HEK293 (cell line): ENCODE results near the gene PGAM4.

Source experiments
- CTCF ChIA-PET: fragments of 350-600 bp; formaldehyde crosslinking; extraction: SDS; loops from one replicate; lab custom pipeline; 2021; ENCODE audit warnings: antibody characterized with exemption; lab: Yijun Ruan, JAX
- POLR2A ChIA-PET: fragments of 300-600 bp; formaldehyde crosslinking; extraction: SDS; loops from one replicate; lab custom pipeline; 2020; ENCODE audit warnings: antibody characterized with exemption, inconsistent platforms; lab: Yijun Ruan, JAX
- H3K27ac ChIP-seq: fragments of 200-500 bp; sonication (Bioruptor generic); 2 replicates; pipeline ENCODE4 v1.5.1; 2014; ENCODE audit warnings: low read depth, low read length, control low read depth, inconsistent platforms; ENCODE audit errors: extremely low read depth
- H3K36me3 ChIP-seq, 2 experiments: fragments of 200-500 bp in 1 of 2; sonication (Bioruptor generic) in 1 of 2; 1 replicate in 1 of 2; 2 replicates in 1 of 2; pipeline ENCODE4 v1.5.1; 2014 to 2017; ENCODE audit warnings: inconsistent platforms in 2 of 2, low read length in 2 of 2; ENCODE audit not compliant: control insufficient read depth in 2 of 2, insufficient read depth in 1 of 2
- H3K4me1 ChIP-seq: fragments of 200-500 bp; sonication (Bioruptor generic); 2 replicates; pipeline ENCODE4 v1.5.1; 2014; ENCODE audit warnings: mild to moderate bottlenecking, low read length, inconsistent platforms; ENCODE audit not compliant: control insufficient read depth, insufficient read depth
- H3K4me3 ChIP-seq: 2 replicates; pipeline ENCODE4 v1.5.1; 2011; ENCODE audit warnings: low read depth, mild to moderate bottlenecking, control low read depth, low read length, moderate library complexity
- H3K9me3 ChIP-seq: fragments of 200-500 bp; sonication (Bioruptor generic); 2 replicates; pipeline ENCODE4 v1.5.1; 2014; ENCODE audit warnings: low read depth, low read length, inconsistent platforms; ENCODE audit not compliant: control insufficient read depth, insufficient read depth
- BCL11B ChIP-seq: fragments of 450-650 bp; formaldehyde crosslinking; IDR thresholded peaks from 2 replicates; pipeline ENCODE4 v1.5.1; 2016; ENCODE audit warnings: low read depth, missing biosample characterization, missing genetic modification characterization
- ELK4 ChIP-seq: IDR thresholded peaks from 2 replicates; pipeline ENCODE4 v1.6.1; 2011; ENCODE audit warnings: mild to moderate bottlenecking, low read depth, low read length, borderline replicate concordance
- GLI2 ChIP-seq: fragments of 450-650 bp; formaldehyde crosslinking; IDR thresholded peaks from 2 replicates; pipeline ENCODE4; 2017; ENCODE audit warnings: missing biosample characterization, missing genetic modification characterization, low read depth, borderline replicate concordance
- GLI4 ChIP-seq: fragments of 450-650 bp; formaldehyde crosslinking; IDR thresholded peaks from 2 replicates; pipeline ENCODE4 v1.5.1; 2016; ENCODE audit warnings: missing biosample characterization, missing genetic modification characterization
- SETDB1 ChIP-seq: IDR thresholded peaks from one replicate; pipeline ENCODE4 v1.6.1; 2017; ENCODE audit warnings: mild to moderate bottlenecking, low read length, moderate library complexity, mixed read lengths; ENCODE audit not compliant: insufficient read length
- ZBTB48 ChIP-seq: fragments of 450-650 bp; formaldehyde crosslinking; IDR thresholded peaks from 2 replicates; pipeline ENCODE4 v1.5.1; 2016; ENCODE audit warnings: missing biosample characterization, missing genetic modification characterization
- ZBTB8A ChIP-seq: fragments of 450-650 bp; formaldehyde crosslinking; IDR thresholded peaks from 2 replicates; pipeline ENCODE4 v1.5.1; 2016; ENCODE audit warnings: missing biosample characterization, missing genetic modification characterization
- ZFHX2 ChIP-seq: fragments of 450-650 bp; formaldehyde crosslinking; conservative IDR thresholded peaks from 2 replicates; pipeline ENCODE4 v1.5.1; 2016; ENCODE audit warnings: missing biosample characterization, missing genetic modification characterization
- ZNF121 ChIP-seq: fragments of 450-650 bp; formaldehyde crosslinking; IDR thresholded peaks from 2 replicates; pipeline ENCODE4 v1.5.1; 2016; ENCODE audit warnings: missing biosample characterization, missing genetic modification characterization
- ZNF19 ChIP-seq: fragments of 450-650 bp; formaldehyde crosslinking; IDR thresholded peaks from 2 replicates; pipeline ENCODE4; 2016; ENCODE audit warnings: missing biosample characterization, missing genetic modification characterization, low read depth
- ZNF2 ChIP-seq: fragments of 450-650 bp; formaldehyde crosslinking; IDR thresholded peaks from 2 replicates; pipeline ENCODE4 v1.5.1; 2016; ENCODE audit warnings: missing biosample characterization, missing genetic modification characterization
- ZNF266 ChIP-seq: fragments of 450-650 bp; formaldehyde crosslinking; IDR thresholded peaks from 2 replicates; pipeline ENCODE4 v1.5.1; 2016; ENCODE audit warnings: missing biosample characterization, missing genetic modification characterization, low read depth
- ZNF274 ChIP-seq, 2 experiments: fragments of 200-500 bp in 1 of 2; fragments of 450-650 bp in 1 of 2; sonication (Bioruptor generic) in 1 of 2; formaldehyde crosslinking in 1 of 2; IDR thresholded peaks; 2 replicates each; pipeline versions ENCODE4 v1.5.1 to v1.6.1; 2014 to 2016; ENCODE audit warnings: borderline replicate concordance in 1 of 2, inconsistent platforms in 1 of 2, low read length in 1 of 2, missing biosample characterization in 1 of 2, missing genetic modification characterization in 1 of 2
- ZNF292 ChIP-seq: fragments of 450-650 bp; formaldehyde crosslinking; IDR thresholded peaks from 2 replicates; pipeline ENCODE4 v1.5.1; 2016; ENCODE audit warnings: low read depth, missing biosample characterization, missing genetic modification characterization, borderline replicate concordance
- ZNF311 ChIP-seq: fragments of 450-650 bp; formaldehyde crosslinking; IDR thresholded peaks from 2 replicates; pipeline ENCODE4 v1.5.1; 2017; ENCODE audit warnings: missing biosample characterization, missing genetic modification characterization, borderline replicate concordance
- ZNF341 ChIP-seq: fragments of 450-650 bp; formaldehyde crosslinking; IDR thresholded peaks from 2 replicates; pipeline ENCODE4; 2016; ENCODE audit warnings: low read depth, missing biosample characterization, missing genetic modification characterization
- ZNF433 ChIP-seq: fragments of 450-650 bp; formaldehyde crosslinking; IDR thresholded peaks from 2 replicates; pipeline ENCODE4 v1.5.1; 2016; ENCODE audit warnings: missing biosample characterization, missing genetic modification characterization, low read depth
- ZNF501 ChIP-seq: fragments of 450-650 bp; formaldehyde crosslinking; IDR thresholded peaks from 2 replicates; pipeline ENCODE4 v1.5.1; 2016; ENCODE audit warnings: missing biosample characterization, missing genetic modification characterization
- ZNF544 ChIP-seq: fragments of 450-650 bp; formaldehyde crosslinking; IDR thresholded peaks from 2 replicates; pipeline ENCODE4 v1.5.0; 2017; ENCODE audit warnings: missing biosample characterization, missing genetic modification characterization
- ZNF624 ChIP-seq: fragments of 450-650 bp; formaldehyde crosslinking; IDR thresholded peaks from 2 replicates; pipeline ENCODE4 v1.5.1; 2017; ENCODE audit warnings: missing biosample characterization, missing genetic modification characterization
- ZNF645 ChIP-seq: fragments of 450-650 bp; formaldehyde crosslinking; IDR thresholded peaks from 2 replicates; pipeline ENCODE4; 2016; ENCODE audit warnings: missing biosample characterization, missing genetic modification characterization
- ZNF660 ChIP-seq: fragments of 450-650 bp; IDR thresholded peaks from 2 replicates; pipeline ENCODE4 v1.5.1; 2018; ENCODE audit warnings: missing biosample characterization, mild to moderate bottlenecking, missing genetic modification characterization
- ZNF777 ChIP-seq: fragments of 450-650 bp; formaldehyde crosslinking; IDR thresholded peaks from 2 replicates; pipeline ENCODE4 v1.5.1; 2017; ENCODE audit warnings: missing biosample characterization, missing genetic modification characterization, borderline replicate concordance
- ZNF791 ChIP-seq: fragments of 450-650 bp; formaldehyde crosslinking; IDR thresholded peaks from 2 replicates; pipeline ENCODE4 v1.5.1; 2016; ENCODE audit warnings: missing biosample characterization, missing genetic modification characterization

PGAM4 gene

GRCh38 chrX:77977095-77977494, 7.7 kb upstream of the PGAM4 start:
- Histone ChIP-seq H3K36me3 (peaks cover 0 to 3% of the 10 kb centered on the region in 2 experiments; a peak in 2 of 3 replicates), H3K4me3 (no peak overlapping the region)
- no peak for TF ChIP-seq ZNF2
- no peak for TF ChIP-seq ZNF501 (tag by site-specific recombination)
- TF ChIP-seq GLI4 = no peak
- no peak for TF ChIP-seq ZNF544 (tag by site-specific recombination)
- TF ChIP-seq ZNF341 = no peak
- no peak for TF ChIP-seq ZNF19
- TF ChIP-seq ZNF433 (tag by site-specific recombination) = no peak
- no peak for TF ChIP-seq ZBTB8A (tag by site-specific recombination)
- TF ChIP-seq ZNF777 (tag by site-specific recombination) = no peak
- TF ChIP-seq, all 188 proteins: peak for 0
- CTCF ChIA-PET = interaction anchor here (0.6 to 2.2 kb wide), 2 partner anchors 10 to 48 kb away, joined by 6 to 9 read pairs; no protein-coding TSS in a partner anchor
- Histone ChIP-seq H3K27ac (no peak overlapping the region), H3K4me1 (no peaks in the 10 kb centered on the region), H3K9me3 (no peaks in the 10 kb centered on the region)
- POLR2A ChIA-PET = interaction anchor here (0.5 kb wide), 1 partner anchor 40 kb away, joined by 3 read pairs; no protein-coding TSS in a partner anchor

- ChIA-PET POLR2A (no interaction called here), CTCF (interaction anchor here (0.6 to 2.2 kb wide), 5 partner anchors 50 to 981 kb away, joined by 3 to 9 read pairs (median 4); no protein-coding TSS in a partner anchor)
- H3K4me3 ChIP-seq = no peak overlapping the region
- H3K36me3 ChIP-seq = peaks cover 0 to 3% of the 10 kb centered on the region in 2 experiments; a peak in 2 of 3 replicates
- H3K27ac ChIP-seq = no peak overlapping the region
- H3K9me3 ChIP-seq = no peaks in the 10 kb centered on the region
- H3K4me1 ChIP-seq = no peaks in the 10 kb centered on the region
- no peak for TF ChIP-seq GLI2
- no peak for TF ChIP-seq ZNF274 (IDR thresholded peaks at IDR 0.05; ENCODE audit: low read length)
- TF ChIP-seq ZNF274 (tag by site-specific recombination; IDR thresholded peaks at IDR 0.05; ENCODE audit: borderline replicate concordance) = no peak
- TF ChIP-seq BCL11B = no peak
- TF ChIP-seq ELK4 = no peak
- no peak for TF ChIP-seq ZNF121 (tag by site-specific recombination)
- no peak for TF ChIP-seq SETDB1
- TF ChIP-seq ZNF311 (tag by site-specific recombination) = no peak
- no peak for TF ChIP-seq ZNF660 (tag by site-specific recombination)
- TF ChIP-seq ZNF624 (tag by site-specific recombination) = no peak
- no peak for TF ChIP-seq ZNF501 (tag by site-specific recombination)
- no peak for TF ChIP-seq ZNF292
These were observed 6.3 kb upstream of the PGAM4 start for GRCh38 chrX:77975755-77976154.

- Histone ChIP-seq H3K36me3 (no peaks in the 10 kb centered on the region; a peak in 1 of 3 replicates), H3K9me3 (no peaks in the 10 kb centered on the region; the same call in 1 of the 2 replicates), H3K4me1 (no peaks in the 10 kb centered on the region), H3K27ac (no peak overlapping the region), H3K4me3 (no peak overlapping the region)
- CTCF ChIA-PET = interaction anchor here (0.7 kb wide), 1 partner anchor 9 kb away, joined by 6 read pairs; no protein-coding TSS in a partner anchor
- TF ChIP-seq ZFHX2 (tag by site-specific recombination) (no peak), ZNF266 (tag by site-specific recombination) (no peak), ZNF645 (tag by site-specific recombination) (no peak), ZBTB48 (tag by site-specific recombination) (no peak), ZNF777 (tag by site-specific recombination) (no peak), ZNF791 (no peak)
- POLR2A ChIA-PET = no interaction called here
These were observed 1.8 kb downstream of the PGAM4 start for GRCh38 chrX:77967631-77968030.
